ENCODE measurements around the gene SPON2.
"Not testable (repeated sequence)": the region's sequence is repeated elsewhere in the genome, so short reads cannot be mapped to it uniquely, and the experiment has no call there.

The SPON2 gene

GRCh38 chr4:1137063-1137776 lies 35.2 kb downstream of the SPON2 start:
- DNase-seq = peak in 2 of 6 experiments; percentile 20 to 30

GRCh38 chr4:1136048-1136447 lies 36.3 kb downstream of the SPON2 start:
- peak in 2 of 6 experiments; percentile 2 to 23 for DNase-seq

- DNase-seq = no peak
Observed at GRCh38 chr4:1133033-1133432, 39.4 kb downstream of the SPON2 start.

GRCh38 chr4:1130316-1131186 lies 41.8 kb downstream of the SPON2 start:
- DNase-seq = peak; percentile 53 to 85 (median 66)

DNA sequence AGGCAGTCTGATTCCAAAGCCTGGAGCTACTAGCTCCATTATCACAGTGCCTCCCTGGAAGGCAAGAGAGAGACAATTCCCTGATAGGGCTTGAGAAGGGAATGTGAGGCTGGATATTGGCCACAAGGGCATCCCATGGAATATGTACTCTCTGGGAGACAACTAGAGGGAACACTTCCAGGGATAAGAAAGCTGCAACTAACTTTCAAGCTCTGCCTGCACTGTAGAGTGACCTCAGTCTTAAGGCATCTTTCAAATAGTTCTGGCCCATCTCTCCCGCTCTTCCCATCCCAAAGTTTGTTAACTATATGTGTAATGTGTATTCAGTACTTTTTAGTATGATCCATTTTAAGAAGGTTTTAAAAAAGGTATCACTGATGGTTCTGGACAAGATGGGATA lies 45.9 kb downstream of the SPON2 start:
- no peak for DNase-seq

DNA sequence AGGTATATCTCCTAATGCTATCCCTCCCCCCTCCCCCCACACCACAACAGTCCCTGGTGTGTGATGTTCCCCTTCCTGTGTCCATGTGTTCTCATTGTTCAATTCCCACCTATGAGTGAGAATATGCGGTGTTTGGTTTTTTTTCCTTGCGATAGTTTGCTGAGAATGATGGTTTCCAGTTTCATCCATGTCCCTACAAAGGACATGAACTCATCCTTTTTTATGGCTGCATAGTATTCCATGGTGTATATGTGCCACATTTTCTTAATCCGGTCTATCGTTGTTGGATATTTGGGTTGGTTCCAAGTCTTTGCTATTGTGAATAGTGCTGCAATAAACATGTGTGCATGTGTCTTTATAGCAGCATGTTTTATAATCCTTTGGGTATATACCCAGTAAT lies 46.9 kb downstream of the SPON2 start:
- DNase-seq = not testable (repeated sequence)

- DNase-seq = no peak
Observed at GRCh38 chr4:1124818-1125217, 47.6 kb downstream of the SPON2 start.

GRCh38 chr4:1122505-1122904 lies 49.9 kb downstream of the SPON2 start:
- no peak for DNase-seq

Data from stimulated activated naive CD4-positive, alpha-beta T cell (primary cell).